HepG2 (cell line): Measurements from ENCODE around the gene MITF. TPM values are rescaled to one million over a fixed set of nuclear protein-coding genes. Genes with fewer than 3 reads are reported as not detected.

Experiments used
- ATAC-seq: fragments of 200-7000 bp; cut with Tn5 transposase; 3 replicates; pipeline ENCODE4 v1.9.1; 2020; ENCODE audit warnings: mild to moderate bottlenecking, moderate library complexity
- BruUV-seq: library from RNA; stranded (reverse); fragments of 400-500 nt; replicated peaks from 2 replicates; lab custom pipeline; 2021; lab: Mats Ljungman, UMichigan
- CTCF ChIA-PET: fragments of 300-600 bp; formaldehyde crosslinking; extraction: SDS; loops from one replicate; lab custom pipeline; 2021; ENCODE audit warnings: low total read pairs, inconsistent platforms, low intra/inter-chr PET ratio; lab: Yijun Ruan, JAX
- POLR2A ChIA-PET: fragments of 350-600 bp; sonication (Branson Sonifier 250); formaldehyde crosslinking; loops from one replicate; lab custom pipeline; 2020; ENCODE audit warnings: antibody characterized with exemption, inconsistent platforms; lab: Yijun Ruan, JAX
- DNase-seq: peaks from one replicate; pipeline ENCODE4 v3.0.0-alpha.2; 2015; ENCODE audit warnings: low spot score
- FAIRE-seq: peaks from 3 replicates; lab custom pipeline; 2011; peaks lifted over from hg19 to GRCh38; lab: Jason Lieb, UNC
- H2AFZ ChIP-seq: one replicate; pipeline ENCODE4 v1.6.1; 2011; ENCODE audit warnings: low read length, inconsistent platforms
- H3K27ac ChIP-seq: fragments of 300-600 bp; 3 replicates; pipeline ENCODE4 v1.8.0; 2011; ENCODE audit warnings: mixed run types, mild to moderate bottlenecking, mixed read lengths, low read length, inconsistent platforms; ENCODE audit not compliant: insufficient read depth; ENCODE audit errors: extremely low read length
- H3K27me3 ChIP-seq, 2 experiments: fragments of 200-600 bp in 1 of 2; 2 replicates in 1 of 2; 3 replicates in 1 of 2; pipeline versions ENCODE4 v1.6.0 to v1.8.0; 2011; ENCODE audit warnings: low read length in 2 of 2, mild to moderate bottlenecking in 2 of 2, moderate library complexity in 2 of 2, inconsistent platforms in 1 of 2; ENCODE audit not compliant: insufficient read depth in 2 of 2, control insufficient read depth in 1 of 2
- H3K36me3 ChIP-seq, 2 experiments: fragments of 200-600 bp in 1 of 2; replicated peaks in 1 of 2; 2 replicates in 1 of 2; 3 replicates in 1 of 2; pipeline versions ENCODE4 v1.5.1 to v1.8.0; 2011; ENCODE audit warnings: low read length in 2 of 2, inconsistent platforms in 1 of 2; ENCODE audit not compliant: insufficient read depth in 2 of 2, control insufficient read depth in 1 of 2
- H3K4me1 ChIP-seq: 2 replicates; pipeline ENCODE4 v1.5.1; 2012; ENCODE audit warnings: low read length, inconsistent platforms; ENCODE audit not compliant: insufficient read depth
- H3K4me2 ChIP-seq: 2 replicates; pipeline ENCODE4 v1.6.0; 2011; ENCODE audit warnings: low read depth, low read length, inconsistent platforms
- H3K4me3 ChIP-seq, 3 experiments: fragments of 200-600 bp in 1 of 3; sonication (generic), shearing (Covaris generic) in 1 of 3; replicated peaks in 1 of 3; 2 replicates each; pipeline ENCODE4 v1.5.1; 2011 to 2016; ENCODE audit warnings: low read length in 3 of 3, inconsistent platforms in 2 of 3, low read depth in 2 of 3, mild to moderate bottlenecking in 2 of 3, control low read depth in 1 of 3, mixed read lengths in 1 of 3; ENCODE audit not compliant: insufficient read depth in 1 of 3
- H3K79me2 ChIP-seq: one replicate; pipeline ENCODE4 v1.6.1; 2011; ENCODE audit warnings: low read length, inconsistent platforms; ENCODE audit not compliant: insufficient read depth
- H3K9ac ChIP-seq: 2 replicates; pipeline ENCODE4 v1.6.0; 2011; ENCODE audit warnings: mild to moderate bottlenecking, low read depth, low read length, inconsistent platforms; ENCODE audit not compliant: insufficient read depth
- H3K9me3 ChIP-seq: 2 replicates; pipeline ENCODE4 v1.5.1; 2012; ENCODE audit warnings: mild to moderate bottlenecking, low read length
- H4K20me1 ChIP-seq: 2 replicates; pipeline ENCODE4 v1.6.0; 2011; ENCODE audit warnings: inconsistent platforms, mild to moderate bottlenecking, low read length, moderate library complexity; ENCODE audit not compliant: insufficient read depth
- ELF1 ChIP-seq: sonication (generic); formaldehyde crosslinking; IDR thresholded peaks from 2 replicates; pipeline ENCODE4 v1.4.0; 2020; ENCODE audit warnings: missing genetic modification reagents
- HDAC1 ChIP-seq: sonication (generic); formaldehyde crosslinking; IDR thresholded peaks from 2 replicates; pipeline ENCODE4 v1.5.1; 2020; ENCODE audit warnings: mild to moderate bottlenecking, missing genetic modification reagents
- NFYB ChIP-seq: sonication (generic); formaldehyde crosslinking; IDR thresholded peaks from 2 replicates; pipeline ENCODE4 v1.4.0; 2020; ENCODE audit warnings: missing genetic modification reagents
- PHF8 ChIP-seq: sonication (generic); formaldehyde crosslinking; IDR thresholded peaks from 2 replicates; pipeline ENCODE4 v1.5.0; 2020; ENCODE audit warnings: missing genetic modification reagents
- ZNF335 ChIP-seq: sonication (generic); formaldehyde crosslinking; IDR thresholded peaks from 2 replicates; pipeline ENCODE4 v1.4.0; 2020; ENCODE audit warnings: missing genetic modification reagents
- ZNF34 ChIP-seq: sonication (generic); formaldehyde crosslinking; IDR thresholded peaks from 2 replicates; pipeline ENCODE4 v1.4.0; 2020; ENCODE audit warnings: mild to moderate bottlenecking, missing genetic modification reagents, borderline replicate concordance
- ZNF615 ChIP-seq: sonication (generic); formaldehyde crosslinking; IDR thresholded peaks from 2 replicates; pipeline ENCODE4 v1.5.0; 2020; ENCODE audit warnings: mild to moderate bottlenecking, missing genetic modification reagents, borderline replicate concordance
- WGBS: methylation state at CpG from one replicate; pipeline ENCODE4 v1.1.6; 2017; ENCODE audit warnings: low lambda C conversion rate; 5-methylcytosine and 5-hydroxymethylcytosine counted together
- in situ Hi-C: cut with HindIII; loops from 2 replicates; pipeline ENCODE4 v1.10.0; 2017; ENCODE audit warnings: low pct_unique_long_range_greater_than_20kb; ENCODE audit not compliant: extremely low pct_ligation_motif_present
- intact Hi-C: fragments of 100-400 bp; cut with micrococcal nuclease; formaldehyde crosslinking; loops from one replicate; pipeline ENCODE4 v1.10.0; 2022; ENCODE audit not compliant: unreplicated experiment
- polyA plus RNA-seq, 8 experiments: library from polyadenylated mRNA; depleted of rRNA in 3 of 8; stranded (reverse) in 7 of 8; unstranded in 1 of 8; fragments of >200 nt; fragmentation: Illumina TruSeq in 4 of 8; extraction: Trizol in 4 of 8; gene quantifications; 2 replicates each; pipeline versions ENCODE4 v1.2.1 to v1.2.3, GENCODE V29; 2011 to 2016; ENCODE audit warnings: low read depth in 4 of 8, missing spikeins in 1 of 8, mixed read lengths in 1 of 8; ENCODE audit not compliant: insufficient read depth in 1 of 8
- total RNA-seq, 5 experiments: library from RNA; depleted of rRNA; stranded (reverse); fragments of >200 nt; fragmentation: Illumina TruSeq; extraction: Trizol; gene quantifications; 2 replicates each; pipeline ENCODE4 v1.2.3, GENCODE V29; 2016; ENCODE audit warnings: low read depth in 1 of 5
- TF ChIP-seq, protein P1 (sequence below): sonication (generic); formaldehyde crosslinking; IDR thresholded peaks from 2 replicates; pipeline ENCODE4 v1.5.0; 2020; ENCODE audit warnings: mild to moderate bottlenecking, missing genetic modification reagents, borderline replicate concordance
- TF ChIP-seq, protein P2 (sequence below): sonication (generic); formaldehyde crosslinking; IDR thresholded peaks from 2 replicates; pipeline ENCODE4 v1.8.0; 2022; ENCODE audit warnings: low read depth, missing genetic modification reagents
- TF ChIP-seq, protein P3 (sequence below): sonication (generic); formaldehyde crosslinking; IDR thresholded peaks from 2 replicates; pipeline ENCODE4 v1.4.0; 2020; ENCODE audit warnings: mild to moderate bottlenecking, missing genetic modification reagents
- TF ChIP-seq, protein P4 (sequence below): sonication (generic); formaldehyde crosslinking; IDR thresholded peaks from 2 replicates; pipeline ENCODE4 v1.5.0; 2020; ENCODE audit warnings: mild to moderate bottlenecking, missing genetic modification reagents
- TF ChIP-seq, protein P5 (sequence below): sonication (generic); formaldehyde crosslinking; IDR thresholded peaks from 2 replicates; pipeline ENCODE4 v1.5.0; 2020; ENCODE audit warnings: mild to moderate bottlenecking, missing genetic modification reagents

MITF gene
- total and polyA plus RNA-seq, 2 of the 13 experiments (the other 11 are each of a cell fraction or from before 2014, with no cell fraction given): 0.12 to 0.38 TPM

DNA sequence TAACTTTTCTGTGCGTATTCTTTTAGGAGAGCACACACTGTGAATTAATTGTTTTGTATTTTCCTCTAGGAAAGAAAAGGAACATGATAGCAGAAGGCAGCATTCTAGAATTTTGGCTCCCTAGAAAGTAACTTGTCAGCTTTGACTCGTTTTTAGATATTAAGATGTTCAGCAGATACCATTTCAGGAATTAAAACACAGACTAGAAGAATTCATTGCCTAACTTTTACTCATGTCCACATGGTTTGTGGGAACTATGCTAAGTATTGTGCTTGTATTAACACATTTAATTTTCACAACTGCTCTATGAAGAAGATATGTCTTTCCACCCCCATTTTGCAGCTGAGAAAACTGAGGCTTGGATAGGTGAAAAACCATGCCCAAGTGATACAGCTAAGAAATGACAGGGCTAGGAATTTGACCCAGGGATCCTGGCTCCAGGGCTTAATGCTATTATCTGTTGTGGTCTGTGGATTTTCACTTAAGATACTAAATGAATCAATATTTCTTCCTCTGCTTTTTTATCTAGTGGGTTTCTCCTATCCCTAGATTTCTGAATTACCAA is 128.8 kb downstream of the MITF start:
- FAIRE-seq: no peak
- H3K36me3 ChIP-seq: no peaks in the 10 kb centered on the region
- 23% methylated on average over 2 of the region's 2 CpGs for WGBS
- ChIA-PET POLR2A (no interaction called here), CTCF (no interaction called here)
- no peak overlapping the region for H3K27ac ChIP-seq
- intact Hi-C loops: no loop called here
- H3K9me3 ChIP-seq: no peaks in the 10 kb centered on the region
- no peak overlapping the region for H3K4me3 ChIP-seq
- H3K4me2 ChIP-seq: no peak overlapping the region
- H3K4me1 ChIP-seq: no peaks in the 10 kb centered on the region
- in situ Hi-C loops: no loop called here
- no peaks in the 10 kb centered on the region for H4K20me1 ChIP-seq
- no peaks in the 10 kb centered on the region for H3K79me2 ChIP-seq
- no peak overlapping the region for H2AFZ ChIP-seq
- no TSS peak for BruUV-seq
- H3K9ac ChIP-seq: no peak overlapping the region
- no peak for DNase-seq
- no peaks in the 10 kb centered on the region for H3K27me3 ChIP-seq
- ATAC-seq: no peak
- TF ChIP-seq ZNF615 (CRISPR knock-in tag): no peak
- TF ChIP-seq ZNF335 (CRISPR knock-in tag): no peak
- TF ChIP-seq ELF1 (CRISPR knock-in tag): no peak
- TF ChIP-seq, protein P1, sequence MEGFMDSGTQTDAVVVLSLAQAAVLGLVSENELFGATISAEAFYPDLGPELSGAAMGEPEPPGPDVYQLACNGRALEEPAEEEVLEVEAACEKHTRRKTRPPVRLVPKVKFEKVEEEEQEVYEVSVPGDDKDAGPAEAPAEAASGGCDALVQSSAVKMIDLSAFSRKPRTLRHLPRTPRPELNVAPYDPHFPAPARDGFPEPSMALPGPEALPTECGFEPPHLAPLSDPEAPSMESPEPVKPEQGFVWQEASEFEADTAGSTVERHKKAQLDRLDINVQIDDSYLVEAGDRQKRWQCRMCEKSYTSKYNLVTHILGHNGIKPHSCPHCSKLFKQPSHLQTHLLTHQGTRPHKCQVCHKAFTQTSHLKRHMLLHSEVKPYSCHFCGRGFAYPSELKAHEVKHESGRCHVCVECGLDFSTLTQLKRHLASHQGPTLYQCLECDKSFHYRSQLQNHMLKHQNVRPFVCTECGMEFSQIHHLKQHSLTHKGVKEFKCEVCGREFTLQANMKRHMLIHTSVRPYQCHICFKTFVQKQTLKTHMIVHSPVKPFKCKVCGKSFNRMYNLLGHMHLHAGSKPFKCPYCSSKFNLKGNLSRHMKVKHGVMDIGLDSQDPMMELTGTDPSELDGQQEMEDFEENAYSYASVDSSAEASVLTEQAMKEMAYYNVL (CRISPR knock-in tag): no peak
- TF ChIP-seq, protein P2, sequence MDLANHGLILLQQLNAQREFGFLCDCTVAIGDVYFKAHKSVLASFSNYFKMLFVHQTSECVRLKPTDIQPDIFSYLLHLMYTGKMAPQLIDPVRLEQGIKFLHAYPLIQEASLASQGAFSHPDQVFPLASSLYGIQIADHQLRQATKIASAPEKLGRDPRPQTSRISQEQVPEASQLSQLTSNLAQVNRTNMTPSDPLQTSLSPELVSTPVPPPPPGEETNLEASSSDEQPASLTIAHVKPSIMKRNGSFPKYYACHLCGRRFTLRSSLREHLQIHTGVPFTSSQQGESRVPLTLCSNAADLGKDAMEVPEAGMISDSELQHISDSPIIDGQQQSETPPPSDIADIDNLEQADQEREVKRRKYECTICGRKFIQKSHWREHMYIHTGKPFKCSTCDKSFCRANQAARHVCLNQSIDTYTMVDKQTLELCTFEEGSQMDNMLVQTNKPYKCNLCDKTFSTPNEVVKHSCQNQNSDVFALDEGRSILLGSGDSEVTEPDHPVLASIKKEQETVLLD (CRISPR knock-in tag): no peak
- TF ChIP-seq, protein P3, sequence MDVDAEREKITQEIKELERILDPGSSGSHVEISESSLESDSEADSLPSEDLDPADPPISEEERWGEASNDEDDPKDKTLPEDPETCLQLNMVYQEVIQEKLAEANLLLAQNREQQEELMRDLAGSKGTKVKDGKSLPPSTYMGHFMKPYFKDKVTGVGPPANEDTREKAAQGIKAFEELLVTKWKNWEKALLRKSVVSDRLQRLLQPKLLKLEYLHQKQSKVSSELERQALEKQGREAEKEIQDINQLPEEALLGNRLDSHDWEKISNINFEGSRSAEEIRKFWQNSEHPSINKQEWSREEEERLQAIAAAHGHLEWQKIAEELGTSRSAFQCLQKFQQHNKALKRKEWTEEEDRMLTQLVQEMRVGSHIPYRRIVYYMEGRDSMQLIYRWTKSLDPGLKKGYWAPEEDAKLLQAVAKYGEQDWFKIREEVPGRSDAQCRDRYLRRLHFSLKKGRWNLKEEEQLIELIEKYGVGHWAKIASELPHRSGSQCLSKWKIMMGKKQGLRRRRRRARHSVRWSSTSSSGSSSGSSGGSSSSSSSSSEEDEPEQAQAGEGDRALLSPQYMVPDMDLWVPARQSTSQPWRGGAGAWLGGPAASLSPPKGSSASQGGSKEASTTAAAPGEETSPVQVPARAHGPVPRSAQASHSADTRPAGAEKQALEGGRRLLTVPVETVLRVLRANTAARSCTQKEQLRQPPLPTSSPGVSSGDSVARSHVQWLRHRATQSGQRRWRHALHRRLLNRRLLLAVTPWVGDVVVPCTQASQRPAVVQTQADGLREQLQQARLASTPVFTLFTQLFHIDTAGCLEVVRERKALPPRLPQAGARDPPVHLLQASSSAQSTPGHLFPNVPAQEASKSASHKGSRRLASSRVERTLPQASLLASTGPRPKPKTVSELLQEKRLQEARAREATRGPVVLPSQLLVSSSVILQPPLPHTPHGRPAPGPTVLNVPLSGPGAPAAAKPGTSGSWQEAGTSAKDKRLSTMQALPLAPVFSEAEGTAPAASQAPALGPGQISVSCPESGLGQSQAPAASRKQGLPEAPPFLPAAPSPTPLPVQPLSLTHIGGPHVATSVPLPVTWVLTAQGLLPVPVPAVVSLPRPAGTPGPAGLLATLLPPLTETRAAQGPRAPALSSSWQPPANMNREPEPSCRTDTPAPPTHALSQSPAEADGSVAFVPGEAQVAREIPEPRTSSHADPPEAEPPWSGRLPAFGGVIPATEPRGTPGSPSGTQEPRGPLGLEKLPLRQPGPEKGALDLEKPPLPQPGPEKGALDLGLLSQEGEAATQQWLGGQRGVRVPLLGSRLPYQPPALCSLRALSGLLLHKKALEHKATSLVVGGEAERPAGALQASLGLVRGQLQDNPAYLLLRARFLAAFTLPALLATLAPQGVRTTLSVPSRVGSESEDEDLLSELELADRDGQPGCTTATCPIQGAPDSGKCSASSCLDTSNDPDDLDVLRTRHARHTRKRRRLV (CRISPR knock-in tag): no peak
- TF ChIP-seq, protein P4, sequence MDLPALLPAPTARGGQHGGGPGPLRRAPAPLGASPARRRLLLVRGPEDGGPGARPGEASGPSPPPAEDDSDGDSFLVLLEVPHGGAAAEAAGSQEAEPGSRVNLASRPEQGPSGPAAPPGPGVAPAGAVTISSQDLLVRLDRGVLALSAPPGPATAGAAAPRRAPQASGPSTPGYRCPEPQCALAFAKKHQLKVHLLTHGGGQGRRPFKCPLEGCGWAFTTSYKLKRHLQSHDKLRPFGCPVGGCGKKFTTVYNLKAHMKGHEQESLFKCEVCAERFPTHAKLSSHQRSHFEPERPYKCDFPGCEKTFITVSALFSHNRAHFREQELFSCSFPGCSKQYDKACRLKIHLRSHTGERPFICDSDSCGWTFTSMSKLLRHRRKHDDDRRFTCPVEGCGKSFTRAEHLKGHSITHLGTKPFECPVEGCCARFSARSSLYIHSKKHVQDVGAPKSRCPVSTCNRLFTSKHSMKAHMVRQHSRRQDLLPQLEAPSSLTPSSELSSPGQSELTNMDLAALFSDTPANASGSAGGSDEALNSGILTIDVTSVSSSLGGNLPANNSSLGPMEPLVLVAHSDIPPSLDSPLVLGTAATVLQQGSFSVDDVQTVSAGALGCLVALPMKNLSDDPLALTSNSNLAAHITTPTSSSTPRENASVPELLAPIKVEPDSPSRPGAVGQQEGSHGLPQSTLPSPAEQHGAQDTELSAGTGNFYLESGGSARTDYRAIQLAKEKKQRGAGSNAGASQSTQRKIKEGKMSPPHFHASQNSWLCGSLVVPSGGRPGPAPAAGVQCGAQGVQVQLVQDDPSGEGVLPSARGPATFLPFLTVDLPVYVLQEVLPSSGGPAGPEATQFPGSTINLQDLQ: no peak
- TF ChIP-seq HDAC1 (CRISPR knock-in tag): no peak
- no peak for TF ChIP-seq PHF8
- TF ChIP-seq ZNF34 (CRISPR knock-in tag): no peak
- TF ChIP-seq NFYB: no peak
- TF ChIP-seq, protein P5, sequence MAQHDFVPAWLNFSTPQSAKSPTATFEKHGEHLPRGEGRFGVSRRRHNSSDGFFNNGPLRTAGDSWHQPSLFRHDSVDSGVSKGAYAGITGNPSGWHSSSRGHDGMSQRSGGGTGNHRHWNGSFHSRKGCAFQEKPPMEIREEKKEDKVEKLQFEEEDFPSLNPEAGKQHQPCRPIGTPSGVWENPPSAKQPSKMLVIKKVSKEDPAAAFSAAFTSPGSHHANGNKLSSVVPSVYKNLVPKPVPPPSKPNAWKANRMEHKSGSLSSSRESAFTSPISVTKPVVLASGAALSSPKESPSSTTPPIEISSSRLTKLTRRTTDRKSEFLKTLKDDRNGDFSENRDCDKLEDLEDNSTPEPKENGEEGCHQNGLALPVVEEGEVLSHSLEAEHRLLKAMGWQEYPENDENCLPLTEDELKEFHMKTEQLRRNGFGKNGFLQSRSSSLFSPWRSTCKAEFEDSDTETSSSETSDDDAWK: no peak
